ENCODE data around the gene TNS3.

GRCh38 chr7:47451851-47452205 lies 130.1 kb downstream of the TNS3 start:
- TF ChIP-seq, protein P1, sequence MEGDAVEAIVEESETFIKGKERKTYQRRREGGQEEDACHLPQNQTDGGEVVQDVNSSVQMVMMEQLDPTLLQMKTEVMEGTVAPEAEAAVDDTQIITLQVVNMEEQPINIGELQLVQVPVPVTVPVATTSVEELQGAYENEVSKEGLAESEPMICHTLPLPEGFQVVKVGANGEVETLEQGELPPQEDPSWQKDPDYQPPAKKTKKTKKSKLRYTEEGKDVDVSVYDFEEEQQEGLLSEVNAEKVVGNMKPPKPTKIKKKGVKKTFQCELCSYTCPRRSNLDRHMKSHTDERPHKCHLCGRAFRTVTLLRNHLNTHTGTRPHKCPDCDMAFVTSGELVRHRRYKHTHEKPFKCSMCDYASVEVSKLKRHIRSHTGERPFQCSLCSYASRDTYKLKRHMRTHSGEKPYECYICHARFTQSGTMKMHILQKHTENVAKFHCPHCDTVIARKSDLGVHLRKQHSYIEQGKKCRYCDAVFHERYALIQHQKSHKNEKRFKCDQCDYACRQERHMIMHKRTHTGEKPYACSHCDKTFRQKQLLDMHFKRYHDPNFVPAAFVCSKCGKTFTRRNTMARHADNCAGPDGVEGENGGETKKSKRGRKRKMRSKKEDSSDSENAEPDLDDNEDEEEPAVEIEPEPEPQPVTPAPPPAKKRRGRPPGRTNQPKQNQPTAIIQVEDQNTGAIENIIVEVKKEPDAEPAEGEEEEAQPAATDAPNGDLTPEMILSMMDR (IDR thresholded peaks at IDR 0.05; ENCODE audit: insufficient read depth, low read depth, low read length), result no peak
- TF ChIP-seq EZH2 (IDR thresholded peaks at IDR 0.05; ENCODE audit: insufficient read depth, low read length), result no peak
